IMR-90 (cell line): ENCODE data around the gene EYS. TPM values are rescaled to one million over a fixed set of nuclear protein-coding genes. Genes with fewer than 3 reads are reported as not detected.

ENCODE experiments used
- ATAC-seq: fragments of 200-7000 bp; cut with Tn5 transposase; 2 replicates; pipeline ENCODE4 v1.9.1; 2020; ENCODE audit warnings: low read depth, mild to moderate bottlenecking, moderate library complexity
- BruUV-seq: library from RNA; stranded (reverse); fragments of 400-500 nt; replicated peaks from 2 replicates; lab custom pipeline; 2021; lab: Mats Ljungman, UMichigan
- CTCF ChIA-PET: fragments of 300-600 bp; formaldehyde crosslinking; extraction: SDS; loops from one replicate; lab custom pipeline; 2021; ENCODE audit warnings: antibody characterized with exemption; lab: Yijun Ruan, JAX
- POLR2A ChIA-PET: fragments of 300-600 bp; sonication (Branson Sonifier 250); formaldehyde crosslinking; loops from one replicate; lab custom pipeline; 2022; ENCODE audit warnings: antibody characterized with exemption; ENCODE audit not compliant: unreplicated experiment; lab: Charles Lee
- DNase-seq: peaks from one replicate; pipeline ENCODE4 v3.0.0; 2013
- H2AFZ ChIP-seq: replicated peaks from 2 replicates; pipeline ENCODE3; 2013; ENCODE audit warnings: low read length, mild to moderate bottlenecking; ENCODE audit not compliant: poor library complexity
- H2AK5ac ChIP-seq: 2 replicates; pipeline ENCODE4 v1.6.1; 2013; ENCODE audit warnings: low read depth, low read length, inconsistent platforms
- H2AK9ac ChIP-seq: replicated peaks from 2 replicates; pipeline ENCODE3; 2013; ENCODE audit warnings: mild to moderate bottlenecking, low read depth, low read length, moderate library complexity; ENCODE audit not compliant: poor library complexity
- H2BK120ac ChIP-seq: 2 replicates; pipeline ENCODE4 v1.6.1; 2013; ENCODE audit warnings: low read depth, low read length, inconsistent platforms
- H2BK15ac ChIP-seq: 3 replicates; pipeline ENCODE4 v1.6.1; 2013; ENCODE audit warnings: low read depth, low read length, inconsistent platforms
- H2BK20ac ChIP-seq: 2 replicates; pipeline ENCODE4 v1.6.1; 2013; ENCODE audit warnings: low read depth, mild to moderate bottlenecking, inconsistent platforms, low read length, moderate library complexity
- H2BK5ac ChIP-seq: 2 replicates; pipeline ENCODE4 v1.6.1; 2013; ENCODE audit warnings: mild to moderate bottlenecking, low read depth, low read length, inconsistent platforms; ENCODE audit not compliant: poor library complexity, severe bottlenecking
- H3K14ac ChIP-seq: replicated peaks from 2 replicates; pipeline ENCODE4 v1.6.1; 2013; ENCODE audit warnings: low read depth, low read length, inconsistent platforms
- H3K18ac ChIP-seq: 2 replicates; pipeline ENCODE4 v1.6.1; 2013; ENCODE audit warnings: low read depth, low read length, control low read depth
- H3K23ac ChIP-seq: 2 replicates; pipeline ENCODE4 v1.6.1; 2013; ENCODE audit warnings: low read depth, low read length, inconsistent platforms
- H3K27ac ChIP-seq: 2 replicates; pipeline ENCODE4 v1.5.1; 2013; ENCODE audit warnings: mild to moderate bottlenecking, control low read depth, low read length; ENCODE audit not compliant: insufficient read depth
- H3K27me3 ChIP-seq: 2 replicates; pipeline ENCODE4 v1.6.1; 2013; ENCODE audit warnings: low read length; ENCODE audit not compliant: control insufficient read depth, insufficient read depth
- H3K36me3 ChIP-seq: 2 replicates; pipeline ENCODE4 v1.6.1; 2013; ENCODE audit warnings: low read length, mixed read lengths; ENCODE audit not compliant: control insufficient read depth, insufficient read depth
- H3K4ac ChIP-seq: 2 replicates; pipeline ENCODE4 v1.6.1; 2013; ENCODE audit warnings: low read depth, low read length, inconsistent platforms
- H3K4me1 ChIP-seq: 2 replicates; pipeline ENCODE4 v1.6.1; 2013; ENCODE audit warnings: low read length, mixed read lengths; ENCODE audit not compliant: control insufficient read depth, insufficient read depth
- H3K4me2 ChIP-seq: 2 replicates; pipeline ENCODE4 v1.6.1; 2013; ENCODE audit warnings: low read depth, mild to moderate bottlenecking, control low read depth, low read length, moderate library complexity
- H3K4me3 ChIP-seq: 2 replicates; pipeline ENCODE4 v1.5.1; 2013; ENCODE audit warnings: low read depth, mild to moderate bottlenecking, control low read depth, low read length, moderate library complexity; ENCODE audit not compliant: insufficient read depth
- H3K56ac ChIP-seq: 2 replicates; pipeline ENCODE4 v1.6.1; 2013; ENCODE audit warnings: low read length, inconsistent platforms; ENCODE audit not compliant: insufficient read depth; ENCODE audit errors: extremely low read depth
- H3K79me1 ChIP-seq, 2 experiments: 2 replicates each; pipeline ENCODE4 v1.6.1; 2013; ENCODE audit warnings: low read length in 2 of 2, inconsistent platforms in 1 of 2, low read depth in 1 of 2
- H3K9ac ChIP-seq: 2 replicates; pipeline ENCODE4 v1.6.1; 2013; ENCODE audit warnings: low read depth, low read length, control low read depth
- H3K9me1 ChIP-seq: 2 replicates; pipeline ENCODE4 v1.6.1; 2013; ENCODE audit warnings: low read length, inconsistent platforms; ENCODE audit not compliant: insufficient read depth
- H3K9me3 ChIP-seq: 2 replicates; pipeline ENCODE4 v1.6.1; 2013; ENCODE audit warnings: low read length; ENCODE audit not compliant: control insufficient read depth, insufficient read depth
- H4K20me1 ChIP-seq: 2 replicates; pipeline ENCODE4 v1.6.1; 2013; ENCODE audit warnings: low read length, inconsistent platforms; ENCODE audit not compliant: insufficient read depth
- H4K5ac ChIP-seq: 2 replicates; pipeline ENCODE4 v1.6.1; 2013; ENCODE audit warnings: mild to moderate bottlenecking, low read depth, low read length, control low read depth
- H4K8ac ChIP-seq, 2 experiments: 2 replicates each; pipeline ENCODE4 v1.6.1; 2013; ENCODE audit warnings: low read depth in 2 of 2, low read length in 2 of 2, control low read depth in 1 of 2, inconsistent platforms in 1 of 2
- H4K91ac ChIP-seq: 2 replicates; pipeline ENCODE4 v1.6.1; 2013; ENCODE audit warnings: low read depth, low read length, inconsistent platforms; ENCODE audit not compliant: insufficient read depth
- BHLHE40 ChIP-seq: fragments of 150-350 bp; IDR thresholded peaks from 2 replicates; pipeline ENCODE4 v1.6.1; 2016; ENCODE audit warnings: mild to moderate bottlenecking, low read depth, low read length
- CEBPB ChIP-seq: IDR thresholded peaks from 2 replicates; pipeline ENCODE4 v1.6.1; 2012; ENCODE audit warnings: low read depth, low read length, improper control_type of control experiment
- CHD1 ChIP-seq: IDR thresholded peaks from 2 replicates; pipeline ENCODE4 v1.6.1; 2012; ENCODE audit warnings: low read depth, low read length, improper control_type of control experiment
- FOS ChIP-seq: fragments of 150-350 bp; IDR thresholded peaks from 2 replicates; pipeline ENCODE4 v1.6.1; 2016; ENCODE audit warnings: low read depth, low read length
- MAFK ChIP-seq: IDR thresholded peaks from 2 replicates; pipeline ENCODE4 v1.6.1; 2012; ENCODE audit warnings: low read depth, low read length, improper control_type of control experiment
- MAZ ChIP-seq: IDR thresholded peaks from 2 replicates; pipeline ENCODE4 v1.6.1; 2012; ENCODE audit warnings: low read depth, mild to moderate bottlenecking, low read length, improper control_type of control experiment, moderate library complexity, borderline replicate concordance
- MXI1 ChIP-seq: IDR thresholded peaks from 2 replicates; pipeline ENCODE4 v1.6.1; 2012; ENCODE audit warnings: low read depth, mild to moderate bottlenecking, low read length, moderate library complexity, borderline replicate concordance
- NFE2L2 ChIP-seq: fragments of 150-350 bp; IDR thresholded peaks from 2 replicates; pipeline ENCODE4 v1.6.1; 2016; ENCODE audit warnings: low read depth, mild to moderate bottlenecking, low read length
- POLR2A ChIP-seq: IDR thresholded peaks from 2 replicates; pipeline ENCODE4 v1.6.1; 2012; ENCODE audit warnings: mild to moderate bottlenecking, low read depth, low read length
- RAD21 ChIP-seq: IDR thresholded peaks from 2 replicates; pipeline ENCODE4 v1.6.1; 2012; ENCODE audit warnings: low read length, improper control_type of control experiment
- RCOR1 ChIP-seq: IDR thresholded peaks from 2 replicates; pipeline ENCODE4 v1.6.1; 2012; ENCODE audit warnings: mild to moderate bottlenecking, low read length, improper control_type of control experiment; ENCODE audit not compliant: insufficient replicate concordance
- RFX5 ChIP-seq: IDR thresholded peaks from 2 replicates; pipeline ENCODE4 v1.8.0; 2012; ENCODE audit warnings: low read depth, mild to moderate bottlenecking, low read length, moderate library complexity
- SMC3 ChIP-seq: fragments of 150-350 bp; IDR thresholded peaks from 2 replicates; pipeline ENCODE4 v1.6.1; 2016; ENCODE audit warnings: low read depth, mild to moderate bottlenecking, antibody characterized with exemption, low read length, moderate library complexity
- WGBS, 2 experiments: methylation state at CpG; one replicate each; pipeline versions ENCODE4 v1.1.5 to v1.1.7; 2013; ENCODE audit warnings: missing lambda C conversion rate in 2 of 2; ENCODE audit not compliant: insufficient read length in 1 of 2; ENCODE audit errors: extremely low coverage in 2 of 2; 5-methylcytosine and 5-hydroxymethylcytosine counted together
- dilution Hi-C: fragments of 300-500 bp; cut with HindIII; formaldehyde crosslinking; loops from one replicate; pipeline ENCODE4 v1.14.3; 2018; ENCODE audit warnings: low sequenced_read_pairs; ENCODE audit not compliant: unreplicated experiment
- in situ Hi-C: fragments of 300-500 bp; cut with MboI; formaldehyde crosslinking; loops from 3 replicates; pipeline ENCODE4 v1.14.3; 2019; ENCODE audit warnings: low sequenced_read_pairs, inconsistent platforms, mixed read lengths
- intact Hi-C: fragments of 100-400 bp; cut with micrococcal nuclease; formaldehyde crosslinking; loops from 2 replicates; pipeline ENCODE4 v1.10.0; 2022
- polyA plus RNA-seq, 3 experiments: library from polyadenylated mRNA; depleted of rRNA; stranded (reverse); fragments of >200 nt; gene quantifications; 2 replicates each; pipeline ENCODE4 v1.2.3, GENCODE V29; 2012; ENCODE audit warnings: low replicate concordance in 1 of 3
- total RNA-seq: library from RNA; depleted of rRNA; stranded (reverse); fragments of >200 nt; gene quantifications from 2 replicates; pipeline ENCODE4 v1.2.3, GENCODE V29; 2012
- TF ChIP-seq, protein P1 (sequence below): fragments of 150-350 bp; IDR thresholded peaks from 2 replicates; pipeline ENCODE4 v1.6.1; 2016; ENCODE audit warnings: low read depth, mild to moderate bottlenecking, low read length, moderate library complexity, borderline replicate concordance
- TF ChIP-seq, protein P2 (sequence below): conservative IDR thresholded peaks from 2 replicates; pipeline ENCODE4 v1.5.1; 2012; ENCODE audit warnings: mild to moderate bottlenecking, low read depth, low read length, improper control_type of control experiment

Gene EYS
- total and polyA plus RNA-seq, 2 of the 4 experiments (the other 2 are of a cell fraction), result under 0.01 TPM; not detected in 1

DNA sequence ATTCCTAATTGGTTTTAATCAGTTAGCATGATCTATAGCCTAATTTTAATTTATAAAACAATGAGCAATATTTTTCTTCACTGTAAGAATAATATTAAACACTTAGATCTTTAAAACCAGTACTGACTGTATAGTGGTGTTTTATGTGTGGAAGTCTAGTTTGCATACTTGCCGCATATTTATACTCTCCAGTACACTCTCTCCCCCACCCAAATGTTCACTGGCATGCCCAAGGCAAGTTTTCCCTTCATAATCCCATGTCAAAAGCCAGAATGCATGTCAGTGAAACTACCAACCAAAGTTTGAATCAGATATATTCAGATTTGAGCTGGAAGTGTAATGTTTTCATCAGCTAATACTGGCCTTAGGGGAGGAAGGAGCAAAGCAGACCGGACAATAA, 1565.3 kb downstream of the EYS start:
- no peak overlapping the region for H3K23ac ChIP-seq
- no peak overlapping the region for H3K56ac ChIP-seq
- no peaks in the 10 kb centered on the region for H3K4me1 ChIP-seq
- in situ Hi-C loops, result no loop called here
- H2BK120ac ChIP-seq, result no peak overlapping the region
- no peaks in the 10 kb centered on the region for H3K79me1 ChIP-seq
- BruUV-seq, result no TSS peak
- no peaks in the 10 kb centered on the region for H3K27me3 ChIP-seq
- no peak overlapping the region for H3K4ac ChIP-seq
- H3K14ac ChIP-seq, result no peak overlapping the region
- dilution Hi-C loops, result no loop called here
- H2BK15ac ChIP-seq, result no peak overlapping the region
- H4K5ac ChIP-seq, result no peak overlapping the region
- intact Hi-C loops, result no loop called here
- H3K27ac ChIP-seq, result no peak overlapping the region
- H3K9me1 ChIP-seq, result peaks cover 3% of the 10 kb centered on the region; the same call in 1 of the 2 replicates
- H3K4me2 ChIP-seq, result no peak overlapping the region
- no peak for TF ChIP-seq BHLHE40
- no peak for TF ChIP-seq CEBPB
- TF ChIP-seq, protein P1, sequence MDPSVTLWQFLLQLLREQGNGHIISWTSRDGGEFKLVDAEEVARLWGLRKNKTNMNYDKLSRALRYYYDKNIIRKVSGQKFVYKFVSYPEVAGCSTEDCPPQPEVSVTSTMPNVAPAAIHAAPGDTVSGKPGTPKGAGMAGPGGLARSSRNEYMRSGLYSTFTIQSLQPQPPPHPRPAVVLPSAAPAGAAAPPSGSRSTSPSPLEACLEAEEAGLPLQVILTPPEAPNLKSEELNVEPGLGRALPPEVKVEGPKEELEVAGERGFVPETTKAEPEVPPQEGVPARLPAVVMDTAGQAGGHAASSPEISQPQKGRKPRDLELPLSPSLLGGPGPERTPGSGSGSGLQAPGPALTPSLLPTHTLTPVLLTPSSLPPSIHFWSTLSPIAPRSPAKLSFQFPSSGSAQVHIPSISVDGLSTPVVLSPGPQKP, result no peak
- TF ChIP-seq CHD1, result no peak
- TF ChIP-seq MXI1, result no peak
- no peak for TF ChIP-seq MAZ
- TF ChIP-seq SMC3, result no peak
- TF ChIP-seq NFE2L2, result no peak
- TF ChIP-seq RCOR1, result no peak
- no peak for TF ChIP-seq RAD21
- no peak for TF ChIP-seq FOS
- TF ChIP-seq, protein P2, sequence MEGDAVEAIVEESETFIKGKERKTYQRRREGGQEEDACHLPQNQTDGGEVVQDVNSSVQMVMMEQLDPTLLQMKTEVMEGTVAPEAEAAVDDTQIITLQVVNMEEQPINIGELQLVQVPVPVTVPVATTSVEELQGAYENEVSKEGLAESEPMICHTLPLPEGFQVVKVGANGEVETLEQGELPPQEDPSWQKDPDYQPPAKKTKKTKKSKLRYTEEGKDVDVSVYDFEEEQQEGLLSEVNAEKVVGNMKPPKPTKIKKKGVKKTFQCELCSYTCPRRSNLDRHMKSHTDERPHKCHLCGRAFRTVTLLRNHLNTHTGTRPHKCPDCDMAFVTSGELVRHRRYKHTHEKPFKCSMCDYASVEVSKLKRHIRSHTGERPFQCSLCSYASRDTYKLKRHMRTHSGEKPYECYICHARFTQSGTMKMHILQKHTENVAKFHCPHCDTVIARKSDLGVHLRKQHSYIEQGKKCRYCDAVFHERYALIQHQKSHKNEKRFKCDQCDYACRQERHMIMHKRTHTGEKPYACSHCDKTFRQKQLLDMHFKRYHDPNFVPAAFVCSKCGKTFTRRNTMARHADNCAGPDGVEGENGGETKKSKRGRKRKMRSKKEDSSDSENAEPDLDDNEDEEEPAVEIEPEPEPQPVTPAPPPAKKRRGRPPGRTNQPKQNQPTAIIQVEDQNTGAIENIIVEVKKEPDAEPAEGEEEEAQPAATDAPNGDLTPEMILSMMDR, result no peak
- no peak for TF ChIP-seq MAFK
- no peak for TF ChIP-seq POLR2A
- no peak for TF ChIP-seq RFX5
- H2AFZ ChIP-seq, result no peak overlapping the region
- no peaks in the 10 kb centered on the region for H3K9me3 ChIP-seq
- ChIA-PET POLR2A (no interaction called here), CTCF (no interaction called here)
- H2AK9ac ChIP-seq, result no peak overlapping the region
- H4K20me1 ChIP-seq, result no peaks in the 10 kb centered on the region
- no peak overlapping the region for H3K9ac ChIP-seq
- H4K91ac ChIP-seq, result no peak overlapping the region
- ATAC-seq (no peak), DNase-seq (no peak)
- WGBS, 2 experiments, result 20% methylated on average over 1 of the region's 2 CpGs; no CpG with 5 or more reads in 1 of the 2 experiments
- H3K4me3 ChIP-seq, result no peak overlapping the region
- no peaks in the 10 kb centered on the region for H3K36me3 ChIP-seq
- no peak overlapping the region for H3K18ac ChIP-seq
- no peak overlapping the region for H2BK5ac ChIP-seq
- H2BK20ac ChIP-seq, result no peak overlapping the region
- H2AK5ac ChIP-seq, result no peak overlapping the region
- H4K8ac ChIP-seq, result no peak overlapping the region
